Mesothelial cell of epicardium (in vitro differentiated cells): ENCODE results near the gene SYNGR4. TPM values are rescaled to one million over a fixed set of nuclear protein-coding genes. Genes with fewer than 3 reads are reported as not detected.
A peak's percentile ranks its signal among the peaks of the same experiment; 100 is the strongest.

Source experiments
- DNase-seq, 2 experiments: peaks; one replicate each; pipeline ENCODE4 v3.0.0; 2021; ENCODE audit warnings: low spot score in 2 of 2; ENCODE audit not compliant: unreplicated experiment in 2 of 2
- H3K27ac Mint-ChIP-seq: 2 replicates; pipeline ENCODE4 v1.8.0; 2021; ENCODE audit warnings: mixed read lengths
- H3K27me3 Mint-ChIP-seq: 2 replicates; pipeline ENCODE4 v1.8.0; 2021; ENCODE audit warnings: low read depth, mixed read lengths
- H3K36me3 Mint-ChIP-seq: 2 replicates; pipeline ENCODE4 v1.8.0; 2021; ENCODE audit warnings: mixed read lengths
- H3K4me1 Mint-ChIP-seq: 2 replicates; pipeline ENCODE4 v1.8.0; 2021; ENCODE audit warnings: mixed read lengths
- H3K4me3 Mint-ChIP-seq: 2 replicates; pipeline ENCODE4 v1.8.0; 2021; ENCODE audit warnings: mild to moderate bottlenecking, moderate library complexity, mixed read lengths
- H3K9me3 Mint-ChIP-seq: 2 replicates; pipeline ENCODE4 v1.8.0; 2021; ENCODE audit warnings: mixed read lengths
- CTCF ChIP-seq: fragments of 200-600 bp; sonication (generic); IDR thresholded peaks from one replicate; pipeline ENCODE4 v1.5.0; 2021; ENCODE audit warnings: antibody characterized with exemption; ENCODE audit not compliant: unreplicated experiment
- total RNA-seq: library from RNA; stranded (reverse); gene quantifications from 3 replicates; pipeline ENCODE4 v1.2.1, GENCODE V29; 2021

The SYNGR4 gene
- total RNA-seq, 1 donor from 2014 or later: not detected

DNA sequence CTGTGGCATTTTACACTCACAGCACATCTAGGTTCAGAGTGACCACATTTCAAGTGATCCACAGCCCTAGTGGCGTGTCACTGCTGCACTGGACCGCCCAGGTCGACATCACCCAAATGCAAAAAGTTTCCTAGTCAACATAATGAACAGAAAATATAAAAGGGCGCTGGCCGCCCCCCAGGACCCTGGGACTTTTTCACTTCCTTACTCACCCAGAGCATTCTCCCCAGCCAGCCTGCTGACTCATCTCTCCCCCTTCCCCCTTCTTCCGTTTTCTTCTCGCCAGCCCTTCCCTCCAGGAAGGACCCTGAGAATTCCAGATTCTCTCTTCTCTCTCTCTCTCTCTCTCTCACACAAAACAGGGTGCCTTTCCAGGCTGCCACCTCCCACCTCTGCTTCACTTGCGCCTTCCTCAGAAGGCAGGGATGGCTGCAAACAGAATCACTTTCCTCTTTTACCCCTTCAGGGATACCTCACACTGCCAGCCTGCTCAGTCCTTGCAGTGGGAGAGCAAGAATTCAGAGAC, 60.6 kb downstream of the SYNGR4 start:
- DNase-seq: no peak
- H3K36me3 Mint-ChIP-seq: peaks cover 4% of the 10 kb centered on the region
- H3K4me3 Mint-ChIP-seq: no peak overlapping the region
- H3K4me1 Mint-ChIP-seq: peaks cover 5% of the 10 kb centered on the region
- peak overlapping the region; percentile 94 for H3K27ac Mint-ChIP-seq
- no peaks in the 10 kb centered on the region for H3K9me3 Mint-ChIP-seq
- H3K27me3 Mint-ChIP-seq: no peaks in the 10 kb centered on the region
- no peak for TF ChIP-seq CTCF

Other genes with a start within 250 kb of the SYNGR4 start
- 62.6 to 72.8 TPM (median 66.5 TPM) in 3 replicates for gene LIG1, start 194.0 kb upstream of the SYNGR4 start, total RNA-seq
- gene ZSWIM9, start 193.7 kb upstream of the SYNGR4 start, total RNA-seq: 9.3 to 11.7 TPM (median 10.2 TPM) in 3 replicates
- 48.7 to 51.5 TPM (median 50.0 TPM) in 3 replicates for gene CARD8, start 108.5 kb upstream of the SYNGR4 start, total RNA-seq
- gene ZNF114, start 94.3 kb upstream of the SYNGR4 start, total RNA-seq: 3.7 to 4.4 TPM (median 3.9 TPM) in 3 replicates
- gene EMP3, start 38.8 kb upstream of the SYNGR4 start, total RNA-seq: 50.2 to 57.3 TPM (median 52.5 TPM) in 3 replicates
- gene TMEM143, start 427 bp upstream of the SYNGR4 start, total RNA-seq: 8.2 to 11.7 TPM (median 8.6 TPM) in 3 replicates
- gene KDELR1, start 27.2 kb downstream of the SYNGR4 start, total RNA-seq: 255 to 262 TPM (median 260 TPM) in 3 replicates
- 14.5 to 15.8 TPM (median 15.7 TPM) in 3 replicates for gene GRIN2D, start 29.3 kb downstream of the SYNGR4 start, total RNA-seq
- 34.0 to 36.5 TPM (median 36.2 TPM) in 3 replicates for gene GRWD1, start 81.6 kb downstream of the SYNGR4 start, total RNA-seq
- 2.7 to 2.8 TPM (median 2.8 TPM) in 3 replicates for gene KCNJ14, start 91.2 kb downstream of the SYNGR4 start, total RNA-seq
- gene CYTH2, start 105.0 kb downstream of the SYNGR4 start, total RNA-seq: 184 to 196 TPM (median 190 TPM) in 3 replicates
- gene LMTK3, start 147.5 kb downstream of the SYNGR4 start, total RNA-seq: 19.4 to 21.3 TPM (median 20.4 TPM) in 3 replicates
- gene SULT2B1, start 187.8 kb downstream of the SYNGR4 start, total RNA-seq: 0.64 to 0.79 TPM (median 0.74 TPM) in 3 replicates
- gene SPACA4, start 242.4 kb downstream of the SYNGR4 start, total RNA-seq: not detected in 3 replicates